Ascending aorta (tissue), 2 donors: ENCODE results near the gene USP48. TPM values are rescaled to one million over a fixed set of nuclear protein-coding genes. Genes with fewer than 3 reads are reported as not detected.

Source experiments
- DNase-seq, 2 donors: peaks; one replicate each; pipeline ENCODE4 v3.0.0-alpha.2; 2019; ENCODE audit warnings: low spot score in 2 of 2
- H3K27ac ChIP-seq, 2 donors: fragments of 200-600 bp; sonication (generic); one replicate each; pipeline ENCODE4 v1.5.1; 2016 to 2017; ENCODE audit warnings: mild to moderate bottlenecking in 1 of 2
- H3K27me3 ChIP-seq: fragments of 200-600 bp; sonication (generic); one replicate; pipeline ENCODE4 v1.5.1; 2017
- H3K36me3 ChIP-seq, 2 donors: fragments of 200-600 bp; sonication (generic); one replicate each; pipeline ENCODE4 v1.5.1; 2016
- H3K4me1 ChIP-seq, 2 donors: fragments of 200-600 bp; sonication (generic); one replicate each; pipeline ENCODE4 v1.5.1; 2016 to 2017; ENCODE audit warnings: mild to moderate bottlenecking in 1 of 2
- H3K4me3 ChIP-seq, 2 donors: fragments of 200-600 bp; sonication (generic); one replicate each; pipeline ENCODE4 v1.5.1; 2016 to 2017; ENCODE audit warnings: mild to moderate bottlenecking in 1 of 2
- H3K9me3 ChIP-seq, 2 donors: fragments of 200-600 bp; sonication (generic); one replicate each; pipeline ENCODE4 v1.5.1; 2016
- intact Hi-C: fragments of 100-400 bp; cut with DNase I; formaldehyde crosslinking; loops from one replicate; pipeline ENCODE4 v1.15.1; 2023
- total RNA-seq: library from RNA; depleted of rRNA; stranded (reverse); fragments of >200 nt; gene quantifications from one replicate; pipeline ENCODE4 v1.1.0, GENCODE V29; 2016
- TF ChIP-seq, protein P1 (sequence below), 3 experiments: fragments of 200-600 bp in 2 of 3; fragments of 450-650 bp in 1 of 3; sonication (generic) in 2 of 3; IDR thresholded peaks; one replicate each; pipeline ENCODE4 v1.5.1; 2016 to 2019; ENCODE audit warnings: antibody characterized with exemption in 3 of 3, mild to moderate bottlenecking in 1 of 3, moderate library complexity in 1 of 3

Gene USP48
- total RNA-seq, 1 donor from 2014 or later: 41.3 TPM

DNA sequence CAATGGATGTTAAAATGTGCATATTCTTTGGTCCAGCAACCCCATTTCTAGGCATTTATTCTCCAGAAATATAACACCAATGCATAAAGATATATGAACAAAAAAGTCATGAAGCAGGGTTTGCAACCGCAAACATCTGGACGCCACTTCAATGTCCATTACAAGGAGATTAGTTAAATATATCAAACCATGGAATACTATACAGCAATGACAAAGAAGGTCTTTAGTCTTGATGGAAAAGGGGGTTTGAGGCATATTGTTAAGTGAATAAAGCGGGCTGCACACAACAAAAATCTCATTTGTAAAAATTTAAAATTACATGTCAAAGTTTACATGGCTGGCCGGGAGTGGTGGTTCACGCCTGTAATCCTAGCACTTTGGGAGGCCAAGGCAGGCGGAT lies 145.4 kb downstream of the USP48 start:
- no peaks in the 10 kb centered on the region for H3K36me3 ChIP-seq
- intact Hi-C loops: no loop called here
- TF ChIP-seq, protein P1, sequence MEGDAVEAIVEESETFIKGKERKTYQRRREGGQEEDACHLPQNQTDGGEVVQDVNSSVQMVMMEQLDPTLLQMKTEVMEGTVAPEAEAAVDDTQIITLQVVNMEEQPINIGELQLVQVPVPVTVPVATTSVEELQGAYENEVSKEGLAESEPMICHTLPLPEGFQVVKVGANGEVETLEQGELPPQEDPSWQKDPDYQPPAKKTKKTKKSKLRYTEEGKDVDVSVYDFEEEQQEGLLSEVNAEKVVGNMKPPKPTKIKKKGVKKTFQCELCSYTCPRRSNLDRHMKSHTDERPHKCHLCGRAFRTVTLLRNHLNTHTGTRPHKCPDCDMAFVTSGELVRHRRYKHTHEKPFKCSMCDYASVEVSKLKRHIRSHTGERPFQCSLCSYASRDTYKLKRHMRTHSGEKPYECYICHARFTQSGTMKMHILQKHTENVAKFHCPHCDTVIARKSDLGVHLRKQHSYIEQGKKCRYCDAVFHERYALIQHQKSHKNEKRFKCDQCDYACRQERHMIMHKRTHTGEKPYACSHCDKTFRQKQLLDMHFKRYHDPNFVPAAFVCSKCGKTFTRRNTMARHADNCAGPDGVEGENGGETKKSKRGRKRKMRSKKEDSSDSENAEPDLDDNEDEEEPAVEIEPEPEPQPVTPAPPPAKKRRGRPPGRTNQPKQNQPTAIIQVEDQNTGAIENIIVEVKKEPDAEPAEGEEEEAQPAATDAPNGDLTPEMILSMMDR (IDR thresholded peaks at IDR 0.05): no peak
- H3K27me3 ChIP-seq: no peaks in the 10 kb centered on the region
- no peak overlapping the region for H3K27ac ChIP-seq
- DNase-seq: no peak
- H3K4me1 ChIP-seq: no peaks in the 10 kb centered on the region
- no peaks in the 10 kb centered on the region for H3K9me3 ChIP-seq
- no peak overlapping the region for H3K4me3 ChIP-seq

DNA sequence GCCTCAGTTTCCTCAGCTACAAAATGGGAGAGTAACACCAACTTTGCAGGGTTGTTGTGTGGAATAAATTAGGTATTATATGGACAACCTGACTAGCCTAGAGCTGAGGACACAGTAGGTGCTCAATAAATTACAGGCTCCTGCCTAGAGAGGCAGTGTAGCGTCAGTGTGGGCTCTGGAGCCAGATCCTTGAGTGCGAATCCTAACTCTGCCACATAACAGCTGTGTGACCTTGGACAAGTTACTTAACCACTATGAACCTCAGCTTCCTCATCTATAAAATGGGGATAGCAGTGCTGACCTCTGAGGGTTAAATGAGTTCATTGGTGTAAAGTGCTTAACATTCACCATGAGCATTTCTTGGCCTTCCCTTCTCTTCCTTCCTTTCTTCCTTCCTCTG lies 146.9 kb downstream of the USP48 start:
- H3K27me3 ChIP-seq: no peaks in the 10 kb centered on the region
- H3K27ac ChIP-seq: no peak overlapping the region
- no peaks in the 10 kb centered on the region for H3K36me3 ChIP-seq
- no peak for DNase-seq
- TF ChIP-seq, protein P1 (IDR thresholded peaks at IDR 0.05): no peak
- H3K9me3 ChIP-seq: no peaks in the 10 kb centered on the region
- H3K4me3 ChIP-seq: no peak overlapping the region
- intact Hi-C loops: no loop called here
- no peaks in the 10 kb centered on the region for H3K4me1 ChIP-seq

DNA sequence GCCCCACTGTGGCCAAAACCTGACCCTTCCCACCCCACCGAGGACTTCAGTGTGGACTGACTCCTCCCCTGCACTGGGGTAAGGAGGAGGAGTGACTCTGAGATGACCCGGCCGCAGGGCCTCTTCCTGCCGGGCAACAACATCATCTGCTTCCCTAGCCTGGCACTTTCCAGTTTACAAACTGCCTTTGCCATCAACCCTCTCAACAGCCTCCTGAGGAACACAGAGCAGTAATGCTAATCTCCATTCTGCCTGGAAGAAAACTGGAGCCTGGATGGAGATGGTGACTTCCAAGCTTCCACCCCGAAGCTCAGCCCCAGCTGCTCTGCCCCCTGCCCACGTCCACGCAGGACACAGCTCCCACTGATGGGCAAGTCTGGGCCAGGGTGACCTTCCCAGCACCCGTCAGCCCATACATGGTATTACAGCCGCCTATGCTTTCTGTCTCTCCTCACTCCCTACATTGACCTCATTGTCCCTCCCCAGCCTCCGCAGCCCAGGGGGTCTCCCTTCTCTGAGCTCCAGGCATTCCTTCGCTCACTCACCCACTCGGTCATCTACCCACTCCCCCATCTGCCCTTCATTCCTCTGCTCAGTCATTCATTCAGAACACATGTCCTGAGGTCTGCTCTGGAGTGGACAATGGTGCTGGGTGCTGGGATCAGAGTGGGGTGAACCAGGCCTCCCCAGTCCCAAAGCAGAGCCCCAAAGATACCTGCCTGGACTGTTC lies 148.0 kb downstream of the USP48 start:
- TF ChIP-seq, protein P1 (IDR thresholded peaks at IDR 0.05): no peak
- no peaks in the 10 kb centered on the region for H3K36me3 ChIP-seq
- intact Hi-C loops: no loop called here
- H3K4me3 ChIP-seq: no peak overlapping the region
- no peak overlapping the region for H3K27ac ChIP-seq
- H3K9me3 ChIP-seq: no peaks in the 10 kb centered on the region
- no peaks in the 10 kb centered on the region for H3K27me3 ChIP-seq
- H3K4me1 ChIP-seq: no peaks in the 10 kb centered on the region
- DNase-seq: no peak

- Histone ChIP-seq H3K4me3 (no peak overlapping the region), H3K27ac (no peak overlapping the region), H3K36me3 (no peaks in the 10 kb centered on the region), H3K4me1 (no peaks in the 10 kb centered on the region), H3K27me3 (no peaks in the 10 kb centered on the region), H3K9me3 (no peaks in the 10 kb centered on the region)
- intact Hi-C loops: no loop called here
- TF ChIP-seq, protein P1 (IDR thresholded peaks at IDR 0.05): no peak
- no peak for DNase-seq
These were observed 148.8 kb downstream of the USP48 start for GRCh38 chr1:21633992-21634805.

GRCh38 chr1:21633141-21633755 lies 149.7 kb downstream of the USP48 start:
- DNase-seq: no peak
- Histone ChIP-seq H3K4me3 (no peak overlapping the region), H3K9me3 (no peaks in the 10 kb centered on the region), H3K4me1 (no peaks in the 10 kb centered on the region), H3K36me3 (no peaks in the 10 kb centered on the region), H3K27me3 (no peaks in the 10 kb centered on the region), H3K27ac (no peak overlapping the region)
- intact Hi-C loops: no loop called here
- TF ChIP-seq, protein P1 (IDR thresholded peaks at IDR 0.05): no peak
